SW 1271 (cell line): Measurements from ENCODE around the gene INTS11.

Experiments used
- DNase-seq, 2 experiments: peaks; one replicate each; lab custom pipeline; 2025; lab: John Stamatoyannopoulos, UW

Gene INTS11

GRCh38 chr1:1343811-1344421 is 19.5 kb upstream of the INTS11 start:
- no peak for DNase-seq

- no peak for DNase-seq
These were observed 18.2 kb upstream of the INTS11 start for GRCh38 chr1:1342584-1343115.

- no peak for DNase-seq
These were observed 17.7 kb upstream of the INTS11 start for GRCh38 chr1:1342061-1342562.

GRCh38 chr1:1341549-1342021 is 17.1 kb upstream of the INTS11 start:
- no peak for DNase-seq

GRCh38 chr1:1340791-1341548 is 16.5 kb upstream of the INTS11 start:
- DNase-seq: no peak

- no peak for DNase-seq
These were observed 15.7 kb upstream of the INTS11 start for GRCh38 chr1:1340185-1340584.

- DNase-seq: no peak
These were observed 13.8 kb upstream of the INTS11 start for GRCh38 chr1:1338278-1338677.

- DNase-seq: no peak
These were observed 13.3 kb upstream of the INTS11 start for GRCh38 chr1:1337793-1338147.

GRCh38 chr1:1336931-1337792 is 12.7 kb upstream of the INTS11 start:
- DNase-seq: no peak

- no peak for DNase-seq
These were observed 12.0 kb upstream of the INTS11 start for GRCh38 chr1:1336446-1336845.

- no peak for DNase-seq
These were observed 11.4 kb upstream of the INTS11 start for GRCh38 chr1:1335792-1336248.

- no peak for DNase-seq
These were observed 10.8 kb upstream of the INTS11 start for GRCh38 chr1:1335283-1335682.

GRCh38 chr1:1334835-1335234 is 10.4 kb upstream of the INTS11 start:
- DNase-seq: no peak

GRCh38 chr1:1333551-1334241 is 9.2 kb upstream of the INTS11 start:
- no peak for DNase-seq

- no peak for DNase-seq
These were observed 8.5 kb upstream of the INTS11 start for GRCh38 chr1:1332774-1333480.

GRCh38 chr1:1332031-1332755 is 7.7 kb upstream of the INTS11 start:
- DNase-seq: no peak

- DNase-seq: no peak
These were observed 6.9 kb upstream of the INTS11 start, which contains the start of gene TAS1R3 for GRCh38 chr1:1331068-1331965. TAS1R3 (plus strand) TSS chr1:1331280; CDS start chr1:1331346, 66 bp downstream.

GRCh38 chr1:1330366-1331067 is 6.1 kb upstream of the INTS11 start:
- DNase-seq: no peak
